IPS-NIHi11 (cell line): ENCODE measurements around the gene EYA3.

ENCODE experiments used
- DNase-seq: peaks from one replicate; pipeline ENCODE4 v3.0.0; 2012; ENCODE audit warnings: mixed read lengths, low spot score

Gene EYA3

GRCh38 chr1:28070725-28071593, 17.5 kb downstream of the EYA3 start:
- no peak for DNase-seq

GRCh38 chr1:28067523-28068090, 20.8 kb downstream of the EYA3 start:
- DNase-seq = no peak

GRCh38 chr1:28066393-28067154, 21.8 kb downstream of the EYA3 start:
- DNase-seq = no peak

- no peak for DNase-seq
Observed at GRCh38 chr1:28064064-28064463, 24.3 kb downstream of the EYA3 start.

GRCh38 chr1:28062806-28063205, 25.6 kb downstream of the EYA3 start:
- DNase-seq = no peak

GRCh38 chr1:28058971-28059878, 29.2 kb downstream of the EYA3 start:
- no peak for DNase-seq

GRCh38 chr1:28058168-28058567, 30.2 kb downstream of the EYA3 start:
- no peak for DNase-seq

GRCh38 chr1:28056129-28056925, 32.1 kb downstream of the EYA3 start:
- no peak for DNase-seq

GRCh38 chr1:28050776-28051175, 37.6 kb downstream of the EYA3 start:
- no peak for DNase-seq

- no peak for DNase-seq
Observed at GRCh38 chr1:28046716-28047115, 41.7 kb downstream of the EYA3 start.

GRCh38 chr1:28045777-28046176, 42.6 kb downstream of the EYA3 start:
- DNase-seq = no peak

- no peak for DNase-seq
Observed at GRCh38 chr1:28044399-28044798, 44.0 kb downstream of the EYA3 start.

- no peak for DNase-seq
Observed at GRCh38 chr1:28039341-28039740, 49.1 kb downstream of the EYA3 start.

GRCh38 chr1:28037946-28038345, 50.5 kb downstream of the EYA3 start:
- no peak for DNase-seq

GRCh38 chr1:28037206-28037605, 51.2 kb downstream of the EYA3 start:
- DNase-seq = no peak

- no peak for DNase-seq
Observed at GRCh38 chr1:28036431-28036830, 52.0 kb downstream of the EYA3 start.

GRCh38 chr1:28035420-28035819, 53.0 kb downstream of the EYA3 start:
- DNase-seq = no peak

- DNase-seq = no peak
Observed at GRCh38 chr1:28032281-28032680, 56.1 kb downstream of the EYA3 start.

- no peak for DNase-seq
Observed at GRCh38 chr1:28031173-28031572, 57.2 kb downstream of the EYA3 start.

- no peak for DNase-seq
Observed at GRCh38 chr1:28028873-28029654, 59.3 kb downstream of the EYA3 start.
